SH-SY5Y (cell line): ENCODE data around the gene ARHGAP5.

Source experiments
- GATA2 ChIP-seq: IDR thresholded peaks from 2 replicates; pipeline ENCODE4 v1.6.1; 2011; ENCODE audit warnings: mild to moderate bottlenecking, low read depth, low read length
- GATA3 ChIP-seq: IDR thresholded peaks from 2 replicates; pipeline ENCODE4 v1.6.1; 2011; ENCODE audit warnings: low read depth, mild to moderate bottlenecking, low read length, moderate library complexity

GRCh38 chr14:32068708-32069107 lies 8.4 kb upstream of the ARHGAP5 start:
- no peak for TF ChIP-seq GATA3
- TF ChIP-seq GATA2 = no peak
